GM06990 (cell line): ENCODE data around the gene RARS2.

Source experiments
- DNase-seq: peaks from one replicate; pipeline ENCODE4 v3.0.0-alpha.2; 2011; ENCODE audit not compliant: insufficient read length; ENCODE audit errors: extremely low read depth
- H3K27me3 ChIP-seq: replicated peaks from 2 replicates; pipeline ENCODE4 v1.6.0; 2011; ENCODE audit warnings: low read length; ENCODE audit not compliant: control insufficient read depth, insufficient read depth
- H3K36me3 ChIP-seq: 2 replicates; pipeline ENCODE4 v1.5.1; 2011; ENCODE audit warnings: low read length; ENCODE audit not compliant: control insufficient read depth, insufficient read depth
- H3K4me3 ChIP-seq: replicated peaks from 2 replicates; pipeline ENCODE4 v1.5.1; 2011; ENCODE audit warnings: low read depth, mild to moderate bottlenecking, control low read depth, low read length
- TF ChIP-seq, protein P1 (sequence below): IDR thresholded peaks from 2 replicates; pipeline ENCODE4 v1.5.1; 2011; ENCODE audit warnings: low read length, control low read depth, mild to moderate bottlenecking, inconsistent platforms; ENCODE audit not compliant: insufficient read depth, poor library complexity, severe bottlenecking

Gene RARS2

GRCh38 chr6:87541744-87542143 lies 48.0 kb downstream of the RARS2 start:
- no peaks in the 10 kb centered on the region for H3K27me3 ChIP-seq
- no peak for DNase-seq
- no peak overlapping the region for H3K4me3 ChIP-seq
- H3K36me3 ChIP-seq, result peaks cover 5% of the 10 kb centered on the region
- TF ChIP-seq, protein P1, sequence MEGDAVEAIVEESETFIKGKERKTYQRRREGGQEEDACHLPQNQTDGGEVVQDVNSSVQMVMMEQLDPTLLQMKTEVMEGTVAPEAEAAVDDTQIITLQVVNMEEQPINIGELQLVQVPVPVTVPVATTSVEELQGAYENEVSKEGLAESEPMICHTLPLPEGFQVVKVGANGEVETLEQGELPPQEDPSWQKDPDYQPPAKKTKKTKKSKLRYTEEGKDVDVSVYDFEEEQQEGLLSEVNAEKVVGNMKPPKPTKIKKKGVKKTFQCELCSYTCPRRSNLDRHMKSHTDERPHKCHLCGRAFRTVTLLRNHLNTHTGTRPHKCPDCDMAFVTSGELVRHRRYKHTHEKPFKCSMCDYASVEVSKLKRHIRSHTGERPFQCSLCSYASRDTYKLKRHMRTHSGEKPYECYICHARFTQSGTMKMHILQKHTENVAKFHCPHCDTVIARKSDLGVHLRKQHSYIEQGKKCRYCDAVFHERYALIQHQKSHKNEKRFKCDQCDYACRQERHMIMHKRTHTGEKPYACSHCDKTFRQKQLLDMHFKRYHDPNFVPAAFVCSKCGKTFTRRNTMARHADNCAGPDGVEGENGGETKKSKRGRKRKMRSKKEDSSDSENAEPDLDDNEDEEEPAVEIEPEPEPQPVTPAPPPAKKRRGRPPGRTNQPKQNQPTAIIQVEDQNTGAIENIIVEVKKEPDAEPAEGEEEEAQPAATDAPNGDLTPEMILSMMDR, result no peak

GRCh38 chr6:87541041-87541440 lies 48.7 kb downstream of the RARS2 start:
- no peak for DNase-seq
- Histone ChIP-seq H3K27me3 (no peaks in the 10 kb centered on the region), H3K36me3 (peaks cover 5% of the 10 kb centered on the region), H3K4me3 (no peak overlapping the region)
- TF ChIP-seq, protein P1, result no peak

DNA sequence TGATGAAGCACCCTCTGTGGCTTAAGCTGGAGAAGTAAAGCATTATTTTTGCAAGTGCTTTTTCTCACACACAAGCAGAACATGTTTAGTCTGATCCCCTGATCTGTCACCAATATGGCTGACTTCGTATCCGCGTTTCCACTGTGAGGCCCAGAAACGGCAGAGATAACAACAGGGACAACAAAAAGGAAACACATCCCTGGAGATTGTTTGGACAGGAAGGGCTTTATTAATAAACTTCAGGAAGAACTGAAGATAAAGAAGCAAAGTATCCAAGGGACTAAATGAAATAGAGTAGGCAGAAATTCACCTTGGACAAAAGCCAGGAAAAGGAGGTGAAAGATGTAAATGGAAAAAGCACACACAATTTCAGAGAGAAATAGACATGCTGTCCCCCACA lies 49.2 kb downstream of the RARS2 start:
- Histone ChIP-seq H3K36me3 (peaks cover 5% of the 10 kb centered on the region), H3K27me3 (no peaks in the 10 kb centered on the region), H3K4me3 (no peak overlapping the region)
- TF ChIP-seq, protein P1, result no peak
- DNase-seq, result no peak

GRCh38 chr6:87539554-87539953 lies 50.2 kb downstream of the RARS2 start:
- TF ChIP-seq, protein P1, result no peak
- no peak for DNase-seq
- peaks cover 7% of the 10 kb centered on the region for H3K36me3 ChIP-seq
- no peak overlapping the region for H3K4me3 ChIP-seq
- no peaks in the 10 kb centered on the region for H3K27me3 ChIP-seq

GRCh38 chr6:87538510-87539260 lies 51.1 kb downstream of the RARS2 start:
- Histone ChIP-seq H3K36me3 (peaks cover 8% of the 10 kb centered on the region), H3K27me3 (no peaks in the 10 kb centered on the region), H3K4me3 (no peak overlapping the region)
- no peak for DNase-seq
- TF ChIP-seq, protein P1, result no peak
